ENCODE measurements around the gene ISCA2.

The ISCA2 gene

GRCh38 chr14:74483321-74483720 is 10.2 kb upstream of the ISCA2 start:
- peak; percentile 12 for DNase-seq

GRCh38 chr14:74486164-74486563 is 7.4 kb upstream of the ISCA2 start:
- no peak for DNase-seq

GRCh38 chr14:74488786-74489397 is 4.7 kb upstream of the ISCA2 start:
- DNase-seq: peak; percentile 31

DNA sequence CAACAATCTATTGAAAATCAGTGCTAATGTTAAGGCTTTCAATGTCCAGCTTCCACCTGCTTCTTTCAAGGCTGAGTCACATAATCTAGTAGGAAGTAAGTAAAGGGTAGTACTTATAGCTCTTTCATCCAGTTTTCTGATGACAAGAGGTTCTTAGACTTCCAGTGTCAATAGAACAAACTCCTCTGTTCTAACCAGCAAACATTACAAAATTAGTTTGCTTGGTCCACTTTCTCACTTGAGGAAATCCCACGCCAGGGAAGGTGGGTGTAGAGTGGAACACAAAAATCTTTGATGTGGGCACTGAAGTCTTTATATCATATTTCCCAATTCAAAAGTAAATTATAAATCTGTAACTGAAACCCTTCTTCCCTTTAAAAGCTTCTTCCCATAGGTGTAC is 3.1 kb upstream of the ISCA2 start:
- no peak for DNase-seq

- DNase-seq: peak; percentile 50
These were observed 1.4 kb upstream of the ISCA2 start for GRCh38 chr14:74491956-74492775.

DNA sequence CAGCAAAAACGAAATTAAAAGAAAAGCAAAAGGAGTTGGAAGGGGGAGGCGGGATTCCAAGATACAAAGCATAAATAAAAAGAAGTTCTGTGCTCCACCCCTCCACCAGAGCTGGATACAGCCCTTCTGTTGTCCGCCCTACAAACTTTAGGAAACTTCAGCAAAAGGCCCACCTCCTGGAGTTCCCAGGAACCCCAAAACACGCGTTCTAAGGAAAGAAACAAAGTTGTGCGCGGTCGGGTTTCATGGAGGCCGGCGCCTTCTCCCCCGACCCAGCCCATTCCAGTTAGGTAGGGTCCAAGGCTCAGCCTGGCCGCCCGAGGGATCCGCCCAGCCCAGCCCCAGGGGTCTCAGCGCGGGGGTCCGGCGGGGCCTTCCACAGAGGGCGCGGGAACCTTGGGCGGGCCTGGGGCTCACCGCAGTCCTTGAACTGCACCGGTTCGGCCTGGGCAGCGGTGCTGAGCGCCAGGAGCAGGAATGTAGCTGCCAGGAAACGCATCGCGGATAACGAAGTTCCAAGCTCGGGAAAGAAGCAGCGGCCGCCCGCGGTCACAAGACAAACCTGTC is 706 bp upstream of the ISCA2 start, which contains the start of gene NPC2:
NPC2 (minus strand) TSS at position 530 of the 567 bp plus-strand sequence; CDS start at position 499, 31 bp downstream.
- DNase-seq: no peak

DNA sequence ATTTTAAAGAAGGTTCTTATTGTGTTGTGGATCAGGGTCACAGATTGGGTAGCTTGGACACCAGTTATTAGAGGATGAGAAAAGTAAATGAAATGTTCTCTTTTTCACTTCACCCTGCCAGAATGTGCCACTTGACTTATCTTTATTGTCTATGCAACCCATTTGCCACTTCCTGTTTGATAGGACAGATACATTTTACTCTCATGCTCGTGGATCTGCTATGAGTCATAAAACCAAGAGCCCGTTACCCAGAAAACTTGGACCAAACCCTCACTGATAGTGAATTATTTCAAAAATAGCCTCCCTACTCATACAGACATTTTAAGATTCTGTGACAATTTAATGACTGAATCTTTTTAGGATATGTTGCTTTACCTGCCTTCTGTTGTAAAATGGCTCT is 1.8 kb downstream of the ISCA2 start:
- no peak for DNase-seq

GRCh38 chr14:74500417-74501134 is 7.0 kb downstream of the ISCA2 start:
- DNase-seq: no peak

GRCh38 chr14:74501135-74501614 is 7.6 kb downstream of the ISCA2 start:
- DNase-seq: peak; percentile 81

- DNase-seq: no peak
These were observed 8.1 kb downstream of the ISCA2 start for GRCh38 chr14:74501691-74502090.

DNA sequence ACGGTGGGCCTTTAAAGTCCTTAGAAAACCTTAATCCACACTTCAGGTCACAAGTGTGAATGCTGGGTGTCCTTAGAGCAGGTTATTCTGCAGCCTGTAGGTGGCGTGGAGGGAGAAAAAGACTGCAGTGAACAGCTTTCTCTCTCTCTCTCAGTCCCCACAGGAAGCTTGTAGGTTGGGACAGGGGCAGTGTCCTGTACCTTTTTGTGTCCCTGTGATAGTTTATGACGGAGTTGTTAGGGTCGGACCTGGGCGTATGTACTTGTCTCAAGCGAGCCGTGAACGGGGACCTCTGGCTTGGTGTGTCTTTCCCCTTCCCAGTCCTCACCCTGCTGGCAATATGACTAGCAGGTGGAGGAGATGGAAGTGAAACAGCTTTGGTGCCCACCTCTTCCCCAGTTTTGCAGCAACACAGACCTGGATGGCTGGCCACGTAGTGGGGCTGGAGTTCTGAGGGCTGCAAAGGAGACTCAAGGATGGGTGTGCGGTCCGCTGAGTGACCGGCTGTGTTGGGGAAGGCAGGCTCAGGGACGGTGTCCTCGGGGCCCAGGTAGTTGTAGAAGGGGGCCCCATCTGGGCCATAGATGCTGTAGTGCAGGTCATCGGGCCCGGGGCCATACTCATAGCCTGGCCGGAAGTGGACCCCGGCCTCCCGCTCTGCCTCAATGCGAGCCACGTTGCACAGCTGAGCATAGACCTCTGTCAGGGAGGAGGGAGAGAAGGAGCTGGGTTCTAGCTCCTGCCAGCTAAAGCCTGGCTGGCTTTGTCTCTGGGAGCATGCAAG is 8.9 kb downstream of the ISCA2 start:
- peak; percentile 54 for DNase-seq

DNA sequence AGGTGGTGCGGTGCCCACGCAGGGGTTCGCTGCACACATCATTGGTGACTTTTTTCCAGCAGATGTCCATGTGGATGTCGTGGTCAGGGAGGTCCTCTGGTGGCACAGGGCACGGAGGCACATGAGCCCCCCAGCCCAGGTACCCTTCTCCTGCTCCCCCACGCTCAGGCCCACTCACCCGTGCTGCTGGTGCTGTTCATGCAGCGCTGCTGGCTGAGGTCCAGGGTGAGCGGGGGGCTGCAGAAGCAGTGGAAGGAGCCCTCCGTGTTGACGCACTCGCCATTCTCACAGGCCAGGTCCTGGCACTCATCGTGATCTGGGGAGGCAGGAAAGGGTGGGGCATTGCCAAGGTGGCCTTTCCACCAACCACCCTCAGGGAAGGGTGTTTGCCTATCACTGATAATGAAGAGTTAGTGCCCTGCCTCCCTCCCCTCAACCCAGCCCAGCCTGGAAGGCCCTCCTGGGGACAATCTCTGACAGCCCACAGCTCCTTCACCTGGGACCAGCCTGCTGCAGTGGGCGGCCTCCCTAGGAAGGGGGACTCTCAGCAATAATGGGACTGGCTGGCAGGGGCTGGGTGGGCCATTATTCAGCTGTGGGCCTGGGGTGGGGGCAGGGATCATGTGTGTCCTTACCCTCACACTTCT is 9.8 kb downstream of the ISCA2 start:
- DNase-seq: no peak

- no peak for DNase-seq
These were observed 10.4 kb downstream of the ISCA2 start for GRCh38 chr14:74503938-74504335.

GRCh38 chr14:74504412-74504811 is 10.8 kb downstream of the ISCA2 start:
- DNase-seq: no peak

- DNase-seq: no peak
These were observed 11.5 kb downstream of the ISCA2 start for GRCh38 chr14:74504874-74505720.

DNA sequence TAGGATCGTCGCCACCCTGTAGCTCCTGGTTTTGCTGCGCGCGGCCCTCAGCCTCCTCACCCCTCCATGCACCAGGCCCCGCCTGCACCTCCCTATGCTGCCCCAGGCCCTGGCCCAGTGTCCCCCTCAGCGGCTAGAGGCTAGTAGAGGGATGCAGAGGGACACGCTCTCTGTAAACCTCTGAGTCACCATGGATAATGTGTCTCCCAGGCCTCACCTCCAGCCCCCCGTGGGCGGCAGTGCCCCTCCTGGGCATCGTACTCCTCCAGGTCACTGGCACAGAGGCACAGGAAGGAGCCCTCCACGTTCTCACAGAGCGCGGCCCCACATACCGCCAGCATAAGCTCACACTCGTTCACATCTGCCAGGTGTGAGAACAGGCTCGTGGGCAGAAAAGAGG is 12.3 kb downstream of the ISCA2 start:
- DNase-seq: no peak

DNA sequence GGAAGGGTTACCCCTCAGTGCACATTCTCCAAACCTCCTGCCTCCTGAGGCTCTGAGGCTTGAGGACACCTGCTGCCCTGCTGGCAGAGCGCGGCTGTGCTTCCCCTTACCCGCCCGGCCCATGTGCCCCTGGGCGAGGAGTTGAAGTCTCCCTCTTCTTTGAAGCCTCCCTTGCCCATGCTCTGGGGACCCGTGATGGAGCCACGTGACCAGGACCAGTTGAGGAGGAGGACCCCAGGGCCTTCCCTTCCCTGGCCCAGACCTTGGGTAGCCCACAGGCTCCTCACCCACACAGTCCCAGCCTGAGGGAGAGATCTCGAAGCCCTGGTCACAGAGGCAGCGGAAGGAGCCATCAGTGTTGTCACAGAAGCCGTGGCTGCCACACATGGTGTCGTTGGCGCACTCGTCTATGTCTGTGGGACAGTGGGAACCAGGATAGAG is 12.9 kb downstream of the ISCA2 start:
- no peak for DNase-seq

DNA sequence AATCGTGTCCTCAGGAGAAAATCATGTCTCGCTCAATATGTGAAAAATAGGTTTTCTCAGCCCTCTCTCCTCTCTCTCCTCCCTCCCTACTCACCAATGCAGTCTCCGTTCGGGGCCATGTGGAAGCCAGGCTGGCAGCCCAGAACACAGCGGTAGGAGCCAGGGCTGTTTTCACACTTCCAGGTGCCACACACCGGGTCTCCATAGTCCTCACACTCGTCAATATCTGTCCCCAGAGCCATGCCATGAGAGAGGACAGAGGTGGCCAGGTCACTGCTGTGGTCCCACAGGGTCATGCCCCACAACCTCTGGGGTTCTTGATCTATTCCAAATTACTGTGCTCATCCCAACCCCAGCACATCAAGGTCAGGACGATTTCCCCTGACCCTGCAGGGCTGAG is 13.5 kb downstream of the ISCA2 start:
- DNase-seq: no peak

GRCh38 chr14:74507840-74508239 is 14.3 kb downstream of the ISCA2 start:
- DNase-seq: no peak

DNA sequence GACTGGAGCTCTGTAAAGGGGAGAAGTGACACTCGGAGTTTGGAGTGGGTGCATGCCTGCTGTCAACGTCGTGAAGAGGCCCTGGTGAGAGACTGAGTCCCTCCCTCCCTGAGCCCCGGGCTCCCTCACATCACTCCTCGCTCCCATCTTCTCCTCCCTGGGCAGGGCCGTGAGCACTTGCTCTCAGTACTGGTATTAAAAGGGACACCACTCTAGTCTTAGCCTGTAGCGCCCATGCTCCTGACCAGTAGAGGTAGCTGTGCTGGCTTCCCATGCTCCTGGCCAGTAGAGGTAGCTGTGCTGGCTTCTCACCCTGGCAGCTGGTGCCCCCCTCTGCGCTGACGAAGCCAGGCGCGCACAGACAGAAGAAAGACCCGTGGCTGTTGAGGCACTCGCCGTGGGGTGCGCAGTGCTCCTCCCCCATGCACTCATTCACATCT is 14.7 kb downstream of the ISCA2 start:
- DNase-seq: peak; percentile 44
